ENCODE results near the gene DCTPP1. TPM values are rescaled to one million over a fixed set of nuclear protein-coding genes. Genes with fewer than 3 reads are reported as not detected.

DCTPP1 gene

DNA sequence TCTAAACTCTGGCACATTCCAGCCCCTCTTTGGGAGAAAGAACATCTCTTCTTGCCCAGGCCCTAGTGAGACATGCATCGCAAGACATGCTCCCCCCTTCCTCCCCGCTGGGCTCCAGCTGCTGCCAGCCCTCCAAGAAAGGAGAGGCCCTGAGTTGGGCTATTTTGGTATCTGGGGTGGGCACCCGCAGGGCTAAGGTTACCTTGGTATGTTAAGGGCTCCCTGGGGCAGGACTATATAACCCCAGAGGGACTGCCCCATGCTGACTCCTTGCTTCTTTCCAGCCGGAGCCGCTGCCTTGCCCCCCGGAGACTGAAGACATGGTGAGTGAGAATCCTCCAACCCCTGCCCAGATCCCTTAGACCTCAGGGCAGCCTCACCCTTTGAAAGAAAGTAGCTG is 55.3 kb downstream of the DCTPP1 start, which contains the start of gene MYL11:
Gene MYL11 (plus strand): TSS at position 265 of the 400 bp plus-strand sequence. CDS start 56 bp downstream, at position 321.
- Histone ChIP-seq H2BK15ac (ENCODE audit: low read length) (peak within 1 kb of the TSS; percentile 59), H3K36me3 (replicated peaks in 1 of 2; ENCODE audit: control insufficient read depth in 2 of 2, insufficient read depth in 2 of 2, low read length in 2 of 2) (peaks cover 0 to 2% of the 10 kb centered on the region in 2 donors), H3K14ac (ENCODE audit: low read length) (no peak within 1 kb of the TSS), H3K9ac (ENCODE audit: low read depth, low read length, poor library complexity) (no peak within 1 kb of the TSS), H2BK120ac (ENCODE audit: low read depth, low read length) (no peak within 1 kb of the TSS), H3K4me1 (ENCODE audit: control insufficient read depth in 2 of 2, insufficient read depth in 1 of 2, low read depth in 1 of 2, low read length in 2 of 2) (peaks cover 21 to 23% of the 10 kb centered on the region in 2 donors), H3K4me3 (ENCODE audit: low read length in 2 of 2) (no peak within 1 kb of the TSS), H3K18ac (ENCODE audit: low read length) (peak within 1 kb of the TSS; percentile 3), H4K8ac (ENCODE audit: low read depth, low read length) (no peak within 1 kb of the TSS), H3K27me3 (ENCODE audit: control insufficient read depth in 3 of 3, insufficient read depth in 3 of 3, low read depth in 1 of 3, low read length in 3 of 3) (no peaks in the 10 kb centered on the region), H3K4me2 (ENCODE audit: insufficient read depth, low read length, poor library complexity, severe bottlenecking) (no peak within 1 kb of the TSS), H2BK5ac (ENCODE audit: low read length) (peak within 1 kb of the TSS; percentile 2), H3K79me1 (ENCODE audit: low read depth, low read length) (peaks cover 3% of the 10 kb centered on the region), H4K91ac (ENCODE audit: low read depth, low read length, poor library complexity) (no peak within 1 kb of the TSS), H3K4ac (ENCODE audit: low read length) (no peak within 1 kb of the TSS), H3K23ac (ENCODE audit: low read depth, low read length, poor library complexity) (no peak within 1 kb of the TSS), H3K27ac (replicated peaks; ENCODE audit: low read length) (no peak within 1 kb of the TSS), H2BK12ac (ENCODE audit: low read length) (no peak within 1 kb of the TSS), H2AFZ (ENCODE audit: low read length) (no peak within 1 kb of the TSS), H3K9me3 (replicated peaks in 1 of 2; ENCODE audit: control insufficient read depth in 2 of 2, insufficient read depth in 1 of 2, low read depth in 1 of 2, low read length in 2 of 2) (no peaks in the 10 kb centered on the region), H2AK5ac (ENCODE audit: low read depth, low read length) (peak within 1 kb of the TSS; percentile 42)
- no CpG with 5 or more reads among the region's 6 CpGs for WGBS, 2 donors (ENCODE audit: extremely low coverage in 2 of 2, insufficient read length in 2 of 2, insufficient replicate concordance in 1 of 2)
- DNase-seq (ENCODE audit: low spot score), result no peak

Small RNAs within 50 kb of the gene (small RNA-seq; reads per million reads assigned to genes)
- gene RF00019 (ENCODE audit: insufficient read depth) (not detected), gene RF00406 (ENCODE audit: insufficient read depth) (3.9 reads per million, percentile 6 among the genes with 10 or more reads in this experiment)

All from neuronal stem cell (in vitro differentiated cells).